Measurements from ENCODE around the gene PF4V1.

PF4V1 gene

GRCh38 chr4:73847526-73848182, 5.4 kb upstream of the PF4V1 start:
- no peak for DNase-seq

DNA sequence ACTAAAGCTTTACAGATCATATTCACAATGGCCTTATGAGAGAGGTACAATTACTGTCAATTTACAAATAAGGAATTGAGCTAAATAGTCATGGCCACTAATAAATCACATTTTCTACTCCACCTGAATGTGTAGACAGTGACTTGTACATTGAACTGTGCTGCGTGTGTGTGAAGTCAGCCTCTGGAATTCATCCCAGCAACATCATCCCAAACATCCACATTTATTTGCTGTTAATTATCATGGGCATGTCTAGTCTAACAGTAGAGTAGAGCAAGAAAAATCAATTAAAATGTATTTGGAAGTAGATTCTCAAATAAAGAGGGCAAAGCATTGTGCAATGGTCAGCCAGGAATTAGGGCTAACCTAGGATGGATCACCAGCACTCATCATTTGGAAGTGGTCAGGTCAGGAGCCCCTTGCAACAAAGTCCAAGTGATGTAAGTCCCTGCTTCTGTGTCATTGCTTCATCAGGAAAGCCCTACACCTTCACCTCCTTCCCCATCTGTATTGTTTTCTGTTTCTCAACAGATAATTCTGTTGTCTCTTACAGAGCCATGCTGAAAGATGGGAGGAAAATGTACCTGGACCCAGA, 4.8 kb upstream of the PF4V1 start:
- no peak for DNase-seq

DNA sequence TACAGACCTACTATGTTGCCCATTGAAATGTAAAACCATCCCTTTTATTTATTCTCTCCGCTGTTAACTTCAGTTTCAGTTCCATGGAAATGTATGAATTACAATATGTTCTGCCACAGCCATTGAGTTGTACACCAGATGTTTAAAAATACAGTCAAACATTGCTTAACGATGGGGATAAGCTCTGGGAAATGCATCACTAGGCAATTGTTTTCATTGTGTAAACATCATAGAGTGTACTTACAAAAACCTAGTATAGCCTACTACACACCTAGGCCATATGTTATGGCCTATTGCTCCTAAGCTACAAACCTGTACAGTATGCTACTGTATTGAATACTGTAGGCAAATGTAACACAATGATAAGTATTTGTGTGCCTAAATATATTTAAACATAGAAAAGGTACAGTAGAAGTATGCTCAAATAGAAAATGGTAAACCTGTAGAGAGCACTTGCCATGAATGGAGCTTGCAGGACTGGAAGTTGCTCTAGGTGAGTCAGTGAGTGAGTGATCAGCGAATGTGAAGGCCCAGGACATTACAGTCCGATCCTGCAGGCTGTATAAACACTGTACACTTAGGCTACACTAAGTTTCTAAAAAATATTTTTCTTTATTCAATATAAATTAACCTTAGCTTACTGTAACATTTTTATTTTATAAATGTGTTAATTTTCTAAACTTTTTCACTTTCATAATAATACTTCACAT, 2.7 kb upstream of the PF4V1 start:
- DNase-seq: no peak

DNA sequence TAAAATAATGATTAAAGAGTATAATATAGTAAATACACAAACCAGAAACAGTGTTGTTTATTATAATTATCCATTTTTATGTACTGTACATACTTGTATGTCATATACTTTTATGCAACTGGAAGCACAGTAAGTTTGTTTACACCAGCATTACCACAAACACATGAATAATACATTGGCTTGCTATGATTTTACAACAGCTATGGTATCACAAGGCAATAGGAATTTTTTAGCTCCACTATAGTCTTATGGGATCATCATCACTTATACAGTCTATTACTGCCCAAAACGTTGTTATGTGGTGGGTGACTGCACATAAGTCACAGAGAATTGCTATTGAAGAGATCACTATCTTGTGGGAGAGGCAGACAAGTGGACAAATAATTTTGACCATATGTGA, 1.8 kb upstream of the PF4V1 start:
- no peak for DNase-seq

- DNase-seq: no peak
These were observed 325 bp upstream of the PF4V1 start for GRCh38 chr4:73852771-73853170.

DNA sequence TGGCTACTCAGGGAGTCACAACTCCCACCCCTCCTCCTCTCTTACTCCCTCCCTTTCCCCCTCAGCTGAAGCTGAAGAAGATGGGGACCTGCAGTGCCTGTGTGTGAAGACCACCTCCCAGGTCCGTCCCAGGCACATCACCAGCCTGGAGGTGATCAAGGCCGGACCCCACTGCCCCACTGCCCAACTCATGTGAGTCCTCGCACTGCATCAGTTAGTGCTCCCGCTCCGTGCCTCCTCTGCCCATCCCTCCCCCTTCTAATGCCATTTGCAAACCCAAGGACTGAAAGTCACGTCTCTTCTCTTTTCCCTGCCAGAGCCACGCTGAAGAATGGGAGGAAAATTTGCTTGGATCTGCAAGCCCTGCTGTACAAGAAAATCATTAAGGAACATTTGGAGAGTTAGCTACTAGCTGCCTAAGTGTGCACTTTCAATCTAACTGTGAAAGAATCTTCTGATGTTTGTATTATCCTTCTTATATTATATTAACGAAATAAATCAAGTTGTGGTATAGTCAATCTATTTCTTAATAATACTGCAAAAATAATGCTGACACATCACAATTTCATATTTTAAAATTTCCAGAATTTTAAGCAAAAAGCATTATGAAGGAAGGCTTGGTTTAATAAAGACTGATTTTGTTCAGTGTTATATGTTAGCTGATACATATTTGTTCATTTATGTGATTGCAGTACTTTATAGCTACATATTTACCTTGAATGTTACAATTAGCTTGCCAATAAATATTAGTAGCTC, 800 bp downstream of the PF4V1 start:
- DNase-seq: no peak

DNA sequence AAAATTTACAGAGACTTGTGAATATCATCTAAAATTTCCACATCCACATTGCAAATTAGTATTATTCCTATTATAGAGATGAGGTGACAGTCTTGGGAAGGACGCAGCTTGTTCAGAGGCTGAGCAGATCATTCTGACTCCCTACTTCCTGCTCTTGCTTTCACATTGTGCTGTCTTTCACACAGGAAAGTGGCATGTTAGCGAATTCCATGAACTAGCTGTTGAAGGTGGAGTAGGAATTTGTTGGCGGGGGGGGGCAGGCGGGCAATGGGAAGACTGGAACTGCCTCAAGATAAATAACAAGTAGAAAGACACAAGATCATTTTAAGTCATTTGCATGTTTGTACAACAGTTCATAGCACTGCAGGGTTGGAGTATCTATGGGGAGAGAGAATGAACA, 2.3 kb downstream of the PF4V1 start:
- DNase-seq: no peak

GRCh38 chr4:73856518-73856917, 3.4 kb downstream of the PF4V1 start:
- DNase-seq: peak; percentile 68

DNA sequence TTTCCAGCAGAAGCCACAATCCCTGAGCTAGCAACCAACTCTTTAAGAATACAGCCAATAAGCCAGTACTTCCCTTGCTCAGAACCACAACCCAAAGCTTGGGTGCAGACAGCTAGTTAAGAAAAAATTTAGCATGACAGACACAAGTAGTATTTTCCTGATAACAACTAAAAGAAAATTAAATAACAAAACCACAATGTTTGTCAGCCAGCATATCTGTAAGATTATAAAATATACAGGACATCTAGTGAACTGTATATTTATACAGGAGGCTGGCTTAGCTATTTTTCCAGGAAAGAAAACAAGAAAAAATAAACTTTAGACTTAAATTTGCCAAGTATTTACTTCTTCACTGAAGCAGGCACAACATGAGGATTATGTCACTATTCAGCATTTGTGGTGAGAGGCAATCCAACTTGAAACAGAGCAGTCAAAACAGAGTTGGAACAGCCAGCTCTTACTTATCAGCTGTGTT, 6.6 kb downstream of the PF4V1 start:
- DNase-seq: no peak

DNA sequence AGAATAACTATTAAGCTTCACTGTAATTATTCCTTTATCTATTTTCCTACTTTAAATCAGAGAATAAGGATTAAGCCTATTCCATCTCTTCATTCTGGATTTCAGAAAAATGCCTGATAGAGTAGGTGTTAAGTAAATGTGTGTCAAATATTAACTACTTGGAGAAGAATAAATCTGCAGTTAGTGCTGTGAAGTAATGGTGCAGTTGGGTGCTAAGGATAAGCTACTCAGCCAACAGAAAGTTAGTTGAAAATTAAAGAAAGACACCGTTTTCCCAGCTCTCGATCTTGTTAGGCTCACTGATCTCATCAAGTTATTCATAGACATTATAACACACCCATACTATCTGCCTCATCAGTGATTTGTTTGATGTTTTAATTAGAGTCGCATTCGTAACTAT, 7.1 kb downstream of the PF4V1 start:
- no peak for DNase-seq

GRCh38 chr4:73860917-73861316, 7.8 kb downstream of the PF4V1 start:
- no peak for DNase-seq

- DNase-seq: no peak
These were observed 9.2 kb downstream of the PF4V1 start for GRCh38 chr4:73862322-73862721.

DNA sequence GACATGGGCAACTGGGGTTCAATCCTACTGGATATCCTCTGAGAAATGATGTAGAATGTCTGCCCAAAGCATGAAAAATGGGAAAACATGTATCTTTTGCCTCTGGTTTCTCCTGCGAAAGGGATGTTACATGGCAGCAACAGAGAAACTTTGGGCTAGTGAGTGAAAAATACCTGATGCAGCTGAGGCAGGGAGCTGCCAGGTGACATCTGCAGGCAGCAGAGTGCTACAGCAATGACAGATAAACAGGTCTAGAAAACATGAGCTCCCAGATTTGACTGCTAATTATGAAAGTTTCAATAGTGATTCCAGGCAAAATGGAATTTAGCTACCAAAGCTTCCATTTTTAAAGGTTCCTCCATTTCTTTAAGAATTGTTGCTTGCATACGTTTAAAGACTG, 11.3 kb downstream of the PF4V1 start:
- DNase-seq: no peak

DNA sequence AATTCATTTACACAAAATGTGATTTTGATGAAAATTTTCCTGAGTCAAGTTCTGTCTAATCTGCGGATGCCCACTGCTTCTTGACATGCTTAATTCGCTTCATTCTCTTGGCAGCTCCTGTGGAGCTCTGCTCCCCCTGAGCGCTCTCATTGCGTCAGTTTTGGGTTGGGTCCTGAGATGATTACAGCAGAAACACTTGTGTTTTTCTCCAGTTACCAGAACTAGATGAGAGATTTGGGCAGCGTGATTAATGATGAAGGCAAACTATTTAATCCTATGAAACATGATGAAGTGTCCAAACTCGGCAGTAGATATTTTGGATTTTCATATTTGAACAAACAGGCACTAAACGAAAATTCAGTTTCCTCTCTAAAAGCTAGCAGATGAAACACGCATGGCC, 11.9 kb downstream of the PF4V1 start:
- no peak for DNase-seq

DNA sequence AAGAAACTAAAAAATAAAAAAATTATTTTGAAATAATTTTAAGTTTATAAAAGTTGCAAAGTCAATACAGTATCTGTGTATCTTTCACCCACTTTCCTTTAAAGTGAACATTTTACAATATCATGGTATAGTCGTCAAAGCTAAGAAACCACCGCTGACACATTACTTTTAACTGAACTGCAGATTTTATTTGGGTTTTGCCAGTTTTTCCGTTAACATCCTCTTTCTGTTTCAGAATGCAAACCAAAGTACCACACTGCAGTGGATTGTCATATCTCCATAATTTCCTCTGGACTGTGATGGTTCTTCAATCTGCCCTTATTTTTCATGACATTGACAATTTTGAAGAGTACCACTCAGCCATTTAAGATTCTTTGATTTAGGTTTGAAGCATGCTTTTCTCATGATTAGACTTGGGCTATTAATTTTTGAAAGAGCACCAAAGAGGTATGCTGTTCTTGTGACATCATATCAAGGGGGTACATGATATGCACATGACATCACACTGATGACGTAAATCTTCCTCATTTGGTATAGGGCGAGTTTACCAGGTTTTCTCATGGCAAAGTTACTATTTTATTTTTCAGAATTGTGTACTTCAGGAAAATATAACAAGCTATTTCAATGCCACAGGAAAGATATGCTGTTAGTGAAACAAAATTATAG, 12.5 kb downstream of the PF4V1 start:
- no peak for DNase-seq

GRCh38 chr4:73866246-73866645, 13.2 kb downstream of the PF4V1 start:
- DNase-seq: no peak

- DNase-seq: no peak
These were observed 14.7 kb downstream of the PF4V1 start for GRCh38 chr4:73867783-73868182.

GRCh38 chr4:73868206-73869129, 15.4 kb downstream of the PF4V1 start:
- no peak for DNase-seq

- no peak for DNase-seq
These were observed 16.3 kb downstream of the PF4V1 start, which contains the start of gene CXCL1 for GRCh38 chr4:73869130-73870055. Gene CXCL1, plus strand, starts transcription at chr4:73869393. Its CDS starts 78 bp downstream, at chr4:73869471.

- no peak for DNase-seq
These were observed 17.2 kb downstream of the PF4V1 start for GRCh38 chr4:73870260-73870659.

DNA sequence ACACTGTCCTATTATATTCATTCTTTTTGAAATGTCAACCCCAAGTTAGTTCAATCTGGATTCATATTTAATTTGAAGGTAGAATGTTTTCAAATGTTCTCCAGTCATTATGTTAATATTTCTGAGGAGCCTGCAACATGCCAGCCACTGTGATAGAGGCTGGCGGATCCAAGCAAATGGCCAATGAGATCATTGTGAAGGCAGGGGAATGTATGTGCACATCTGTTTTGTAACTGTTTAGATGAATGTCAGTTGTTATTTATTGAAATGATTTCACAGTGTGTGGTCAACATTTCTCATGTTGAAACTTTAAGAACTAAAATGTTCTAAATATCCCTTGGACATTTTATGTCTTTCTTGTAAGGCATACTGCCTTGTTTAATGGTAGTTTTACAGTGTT, 17.7 kb downstream of the PF4V1 start:
- no peak for DNase-seq

Measured in fibroblast of upper back skin (primary cell).